ENCODE results near the gene CENPS.
"Not testable (repeated sequence)": the region's sequence is repeated elsewhere in the genome, so short reads cannot be mapped to it uniquely, and the experiment has no call there.

The CENPS gene

GRCh38 chr1:10471411-10472219, 41.4 kb downstream of the CENPS start:
- H3K9me3 ChIP-seq (ENCODE audit: control insufficient read depth, low read length) = no peaks in the 10 kb centered on the region
- H3K4me3 ChIP-seq (ENCODE audit: insufficient read depth, low read depth, low read length) = peak overlapping the region; percentile 51
- H3K27me3 ChIP-seq (ENCODE audit: control insufficient read depth, insufficient read depth, low read length, poor library complexity, severe bottlenecking) = no peaks in the 10 kb centered on the region
- 5 to 6% methylated on average over 22 to 23 of the region's 23 CpGs for WGBS, 2 experiments
- peaks cover 9% of the 10 kb centered on the region for H3K4me1 ChIP-seq (ENCODE audit: control insufficient read depth, insufficient read depth, low read length)
- peaks cover 10% of the 10 kb centered on the region for H3K36me3 ChIP-seq (ENCODE audit: control insufficient read depth, insufficient read depth, low read length)
- H3K27ac ChIP-seq (ENCODE audit: insufficient read depth, low read depth, low read length, poor library complexity, severe bottlenecking) = no peak overlapping the region

- no peak within 1 kb of the TSS for H3K27ac ChIP-seq (ENCODE audit: insufficient read depth, low read depth, low read length, poor library complexity, severe bottlenecking)
- 2% methylated on average over 55 to 57 of the region's 59 CpGs for WGBS, 2 experiments
Observed at GRCh38 chr1:10472220-10473144, 42.2 kb downstream of the CENPS start, which contains the start of gene DFFA. Gene DFFA, minus strand, starts transcription at chr1:10472529. Its CDS starts 71 bp downstream, at chr1:10472458.

GRCh38 chr1:10473145-10473765, 43.0 kb downstream of the CENPS start:
- H3K27ac ChIP-seq (ENCODE audit: insufficient read depth, low read depth, low read length, poor library complexity, severe bottlenecking) = no peak overlapping the region
- no peaks in the 10 kb centered on the region for H3K27me3 ChIP-seq (ENCODE audit: control insufficient read depth, insufficient read depth, low read length, poor library complexity, severe bottlenecking)
- peaks cover 9% of the 10 kb centered on the region for H3K4me1 ChIP-seq (ENCODE audit: control insufficient read depth, insufficient read depth, low read length)
- peaks cover under 1% of the 10 kb centered on the region for H3K36me3 ChIP-seq (ENCODE audit: control insufficient read depth, insufficient read depth, low read length)
- H3K9me3 ChIP-seq (ENCODE audit: control insufficient read depth, low read length) = no peaks in the 10 kb centered on the region
- 93% methylated on average over 22 to 23 of the region's 23 CpGs for WGBS, 2 experiments
- H3K4me3 ChIP-seq (ENCODE audit: insufficient read depth, low read depth, low read length) = no peak overlapping the region

More at GRCh38 chr1:10472220-10473144, 42.2 kb downstream of the CENPS start, which contains the start of gene DFFA:
- no peaks in the 10 kb centered on the region for H3K27me3 ChIP-seq (ENCODE audit: control insufficient read depth, insufficient read depth, low read length, poor library complexity, severe bottlenecking)
- no peaks in the 10 kb centered on the region for H3K9me3 ChIP-seq (ENCODE audit: control insufficient read depth, low read length)
- peaks cover 9% of the 10 kb centered on the region for H3K4me1 ChIP-seq (ENCODE audit: control insufficient read depth, insufficient read depth, low read length)
- H3K36me3 ChIP-seq (ENCODE audit: control insufficient read depth, insufficient read depth, low read length) = peaks cover 7% of the 10 kb centered on the region
- peak within 1 kb of the TSS; percentile 51 for H3K4me3 ChIP-seq (ENCODE audit: insufficient read depth, low read depth, low read length)

GRCh38 chr1:10474309-10474612, 44.0 kb downstream of the CENPS start:
- WGBS, 2 experiments = 90 to 93% methylated on average over 10 of the region's 10 CpGs
- H3K9me3 ChIP-seq (ENCODE audit: control insufficient read depth, low read length); H3K27me3 ChIP-seq (ENCODE audit: control insufficient read depth, insufficient read depth, low read length, poor library complexity, severe bottlenecking); H3K27ac ChIP-seq (ENCODE audit: insufficient read depth, low read depth, low read length, poor library complexity, severe bottlenecking); H3K4me1 ChIP-seq (ENCODE audit: control insufficient read depth, insufficient read depth, low read length); H3K36me3 ChIP-seq (ENCODE audit: control insufficient read depth, insufficient read depth, low read length); H3K4me3 ChIP-seq (ENCODE audit: insufficient read depth, low read depth, low read length): not testable (repeated sequence)

GRCh38 chr1:10474613-10475507, 44.6 kb downstream of the CENPS start, which contains the start of gene PEX14:
Gene PEX14, plus strand, starts transcription at chr1:10474950. Its CDS starts 17 bp downstream, at chr1:10474967.
- Histone ChIP-seq H3K27me3 (ENCODE audit: control insufficient read depth, insufficient read depth, low read length, poor library complexity, severe bottlenecking) (no peaks in the 10 kb centered on the region), H3K36me3 (ENCODE audit: control insufficient read depth, insufficient read depth, low read length) (no peaks in the 10 kb centered on the region), H3K9me3 (ENCODE audit: control insufficient read depth, low read length) (no peaks in the 10 kb centered on the region), H3K4me1 (ENCODE audit: control insufficient read depth, insufficient read depth, low read length) (peaks cover 9% of the 10 kb centered on the region), H3K27ac (ENCODE audit: insufficient read depth, low read depth, low read length, poor library complexity, severe bottlenecking) (peak within 1 kb of the TSS; percentile 31), H3K4me3 (ENCODE audit: insufficient read depth, low read depth, low read length) (peak within 1 kb of the TSS; percentile 93)
- 14 to 15% methylated on average over 47 to 50 of the region's 50 CpGs for WGBS, 2 experiments

GRCh38 chr1:10475510-10475909, 45.3 kb downstream of the CENPS start:
- Histone ChIP-seq H3K9me3 (ENCODE audit: control insufficient read depth, low read length) (no peaks in the 10 kb centered on the region), H3K4me3 (ENCODE audit: insufficient read depth, low read depth, low read length) (peak overlapping the region; percentile 93), H3K36me3 (ENCODE audit: control insufficient read depth, insufficient read depth, low read length) (no peaks in the 10 kb centered on the region), H3K4me1 (ENCODE audit: control insufficient read depth, insufficient read depth, low read length) (peaks cover 9% of the 10 kb centered on the region), H3K27ac (ENCODE audit: insufficient read depth, low read depth, low read length, poor library complexity, severe bottlenecking) (no peak overlapping the region), H3K27me3 (ENCODE audit: control insufficient read depth, insufficient read depth, low read length, poor library complexity, severe bottlenecking) (no peaks in the 10 kb centered on the region)
- WGBS, 2 experiments = 3 to 5% methylated on average over 13 of the region's 13 CpGs

- Histone ChIP-seq H3K27ac (ENCODE audit: insufficient read depth, low read depth, low read length, poor library complexity, severe bottlenecking) (no peak overlapping the region), H3K4me3 (ENCODE audit: insufficient read depth, low read depth, low read length) (no peak overlapping the region)
- WGBS, 2 experiments = 79 to 82% methylated on average over 8 of the region's 8 CpGs
Observed at GRCh38 chr1:10479296-10479695, 49.1 kb downstream of the CENPS start.

GRCh38 chr1:10480614-10481013, 50.4 kb downstream of the CENPS start:
- WGBS, 2 experiments = 92 to 95% methylated on average over 2 of the region's 2 CpGs

More at GRCh38 chr1:10479296-10479695, 49.1 kb downstream of the CENPS start:
- H3K9me3 ChIP-seq (ENCODE audit: control insufficient read depth, low read length) = no peaks in the 10 kb centered on the region
- H3K4me1 ChIP-seq (ENCODE audit: control insufficient read depth, insufficient read depth, low read length) = peaks cover 9% of the 10 kb centered on the region
- H3K36me3 ChIP-seq (ENCODE audit: control insufficient read depth, insufficient read depth, low read length) = no peaks in the 10 kb centered on the region
- H3K27me3 ChIP-seq (ENCODE audit: control insufficient read depth, insufficient read depth, low read length, poor library complexity, severe bottlenecking) = no peaks in the 10 kb centered on the region

GRCh38 chr1:10484521-10484920, 54.3 kb downstream of the CENPS start:
- Histone ChIP-seq H3K27me3 (ENCODE audit: control insufficient read depth, insufficient read depth, low read length, poor library complexity, severe bottlenecking) (no peaks in the 10 kb centered on the region), H3K9me3 (ENCODE audit: control insufficient read depth, low read length) (no peaks in the 10 kb centered on the region), H3K4me3 (ENCODE audit: insufficient read depth, low read depth, low read length) (no peak overlapping the region), H3K36me3 (ENCODE audit: control insufficient read depth, insufficient read depth, low read length) (no peaks in the 10 kb centered on the region), H3K27ac (ENCODE audit: insufficient read depth, low read depth, low read length, poor library complexity, severe bottlenecking) (no peak overlapping the region), H3K4me1 (ENCODE audit: control insufficient read depth, insufficient read depth, low read length) (peaks cover 3% of the 10 kb centered on the region)
- 96 to 97% methylated on average over 6 of the region's 6 CpGs for WGBS, 2 experiments

More at GRCh38 chr1:10480614-10481013, 50.4 kb downstream of the CENPS start:
- no peaks in the 10 kb centered on the region for H3K9me3 ChIP-seq (ENCODE audit: control insufficient read depth, low read length)
- no peaks in the 10 kb centered on the region for H3K27me3 ChIP-seq (ENCODE audit: control insufficient read depth, insufficient read depth, low read length, poor library complexity, severe bottlenecking)
- no peak overlapping the region for H3K27ac ChIP-seq (ENCODE audit: insufficient read depth, low read depth, low read length, poor library complexity, severe bottlenecking)
- H3K4me1 ChIP-seq (ENCODE audit: control insufficient read depth, insufficient read depth, low read length) = peaks cover 9% of the 10 kb centered on the region
- H3K4me3 ChIP-seq (ENCODE audit: insufficient read depth, low read depth, low read length) = no peak overlapping the region
- no peaks in the 10 kb centered on the region for H3K36me3 ChIP-seq (ENCODE audit: control insufficient read depth, insufficient read depth, low read length)
